Osteoblast (primary cell): ENCODE results near the gene TARDBP. TPM values are rescaled to one million over a fixed set of nuclear protein-coding genes. Genes with fewer than 3 reads are reported as not detected.
A peak's percentile ranks its signal among the peaks of the same experiment; 100 is the strongest.
"Not testable (repeated sequence)": the region's sequence is repeated elsewhere in the genome, so short reads cannot be mapped to it uniquely, and the experiment has no call there.

ENCODE experiments used
- DNase-seq: peaks from one replicate; pipeline ENCODE4 v3.0.0; 2011; ENCODE audit warnings: low spot score, mixed read lengths; ENCODE audit not compliant: insufficient read length; ENCODE audit errors: missing footprints
- H2AFZ ChIP-seq: 2 replicates; pipeline ENCODE4 v1.6.0; 2011; ENCODE audit warnings: mild to moderate bottlenecking, low read length
- H3K27ac ChIP-seq: 2 replicates; pipeline ENCODE4 v1.5.1; 2011; ENCODE audit warnings: mild to moderate bottlenecking, low read depth, low read length, moderate library complexity
- H3K27me3 ChIP-seq: 2 replicates; pipeline ENCODE4 v1.6.0; 2012; ENCODE audit warnings: mild to moderate bottlenecking, control low read depth, inconsistent platforms, low read length, moderate library complexity; ENCODE audit not compliant: insufficient read depth
- H3K36me3 ChIP-seq: 2 replicates; pipeline ENCODE4 v1.5.1; 2011; ENCODE audit warnings: mild to moderate bottlenecking, low read length, control low read depth, moderate library complexity; ENCODE audit not compliant: insufficient read depth
- H3K4me1 ChIP-seq: 2 replicates; pipeline ENCODE4 v1.5.1; 2011; ENCODE audit warnings: mild to moderate bottlenecking, low read length, control low read depth, moderate library complexity; ENCODE audit not compliant: insufficient read depth
- H3K4me2 ChIP-seq: 2 replicates; pipeline ENCODE4 v1.6.0; 2011; ENCODE audit warnings: mild to moderate bottlenecking, low read length; ENCODE audit not compliant: insufficient read depth
- H3K4me3 ChIP-seq: fragments of 200-600 bp; sonication (generic); 3 replicates; pipeline ENCODE4 v1.5.1; 2012; ENCODE audit warnings: mild to moderate bottlenecking, low read length, inconsistent platforms; ENCODE audit not compliant: insufficient read depth
- H3K79me2 ChIP-seq: 2 replicates; pipeline ENCODE4 v1.6.0; 2012; ENCODE audit warnings: mild to moderate bottlenecking, low read length, control low read depth, inconsistent platforms; ENCODE audit not compliant: insufficient read depth
- H3K9me3 ChIP-seq: 2 replicates; pipeline ENCODE4 v1.5.1; 2011; ENCODE audit warnings: low read depth, low read length, control low read depth
- H4K20me1 ChIP-seq: 2 replicates; pipeline ENCODE4 v1.6.0; 2012; ENCODE audit warnings: mild to moderate bottlenecking, low read length, control low read depth; ENCODE audit not compliant: insufficient read depth
- total RNA-seq: library from RNA; depleted of rRNA; stranded (reverse); fragments of >200 nt; gene quantifications from 2 replicates; pipeline ENCODE4 v1.2.3, GENCODE V29; 2012
- TF ChIP-seq, protein P1 (sequence below): IDR thresholded peaks from 2 replicates; pipeline ENCODE4 v1.5.1; 2011; ENCODE audit warnings: mild to moderate bottlenecking, low read depth, low read length, moderate library complexity; ENCODE audit errors: extremely low read depth

TARDBP gene
- total RNA-seq, 1 donor, result 71.7 TPM

DNA sequence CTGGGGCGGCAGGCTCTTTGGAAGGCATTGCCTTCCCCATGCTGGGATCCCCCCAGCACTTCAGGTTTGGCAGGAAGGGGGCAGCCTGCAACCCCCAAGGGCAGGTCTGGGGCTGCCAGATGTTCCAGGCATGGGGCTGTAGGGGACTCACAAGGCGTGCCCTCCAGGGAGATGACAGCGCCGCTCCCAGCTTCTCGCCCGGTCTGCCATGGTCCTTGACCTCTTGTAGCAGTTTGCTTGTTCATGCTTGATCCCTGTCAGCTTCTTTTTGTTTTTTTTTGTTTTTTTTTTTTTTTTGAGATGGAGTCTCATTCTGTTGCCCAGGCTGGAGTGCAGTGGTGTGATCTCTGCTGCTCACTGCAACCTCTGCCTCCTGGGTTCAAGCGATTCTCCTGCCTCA lies 21.6 kb upstream of the TARDBP start:
- Histone ChIP-seq H3K9me3 (no peaks in the 10 kb centered on the region), H3K4me2 (no peak overlapping the region), H3K4me3 (no peak overlapping the region), H3K27me3 (peaks cover 10% of the 10 kb centered on the region), H3K27ac (no peak overlapping the region), H3K79me2 (no peaks in the 10 kb centered on the region), H4K20me1 (no peaks in the 10 kb centered on the region), H3K36me3 (no peaks in the 10 kb centered on the region), H2AFZ (no peak overlapping the region), H3K4me1 (no peaks in the 10 kb centered on the region)
- DNase-seq, result peak; percentile 25
- TF ChIP-seq, protein P1, sequence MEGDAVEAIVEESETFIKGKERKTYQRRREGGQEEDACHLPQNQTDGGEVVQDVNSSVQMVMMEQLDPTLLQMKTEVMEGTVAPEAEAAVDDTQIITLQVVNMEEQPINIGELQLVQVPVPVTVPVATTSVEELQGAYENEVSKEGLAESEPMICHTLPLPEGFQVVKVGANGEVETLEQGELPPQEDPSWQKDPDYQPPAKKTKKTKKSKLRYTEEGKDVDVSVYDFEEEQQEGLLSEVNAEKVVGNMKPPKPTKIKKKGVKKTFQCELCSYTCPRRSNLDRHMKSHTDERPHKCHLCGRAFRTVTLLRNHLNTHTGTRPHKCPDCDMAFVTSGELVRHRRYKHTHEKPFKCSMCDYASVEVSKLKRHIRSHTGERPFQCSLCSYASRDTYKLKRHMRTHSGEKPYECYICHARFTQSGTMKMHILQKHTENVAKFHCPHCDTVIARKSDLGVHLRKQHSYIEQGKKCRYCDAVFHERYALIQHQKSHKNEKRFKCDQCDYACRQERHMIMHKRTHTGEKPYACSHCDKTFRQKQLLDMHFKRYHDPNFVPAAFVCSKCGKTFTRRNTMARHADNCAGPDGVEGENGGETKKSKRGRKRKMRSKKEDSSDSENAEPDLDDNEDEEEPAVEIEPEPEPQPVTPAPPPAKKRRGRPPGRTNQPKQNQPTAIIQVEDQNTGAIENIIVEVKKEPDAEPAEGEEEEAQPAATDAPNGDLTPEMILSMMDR, result no peak

DNA sequence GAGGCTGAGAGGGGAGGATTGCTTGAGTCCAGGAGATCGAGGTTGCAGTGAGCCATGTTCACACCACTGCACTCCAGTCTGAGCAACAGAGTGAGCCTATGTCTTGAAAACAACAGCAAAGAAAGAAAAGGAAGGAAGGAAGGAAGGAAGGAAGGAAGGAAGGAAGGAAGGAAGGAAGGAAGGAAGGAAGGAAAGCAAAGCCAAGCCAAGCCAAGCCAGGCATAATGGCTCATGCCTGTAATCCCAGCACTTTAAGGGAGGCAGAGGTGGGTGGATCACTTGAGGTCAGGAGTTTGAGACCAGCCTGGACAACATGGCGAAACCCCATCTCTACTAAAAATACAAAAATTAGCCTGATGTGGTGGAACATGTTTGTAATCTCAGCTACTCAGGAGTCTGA lies 20.4 kb upstream of the TARDBP start:
- H4K20me1 ChIP-seq, H2AFZ ChIP-seq, H3K79me2 ChIP-seq, H3K9me3 ChIP-seq, H3K4me2 ChIP-seq, H3K4me1 ChIP-seq, H3K27ac ChIP-seq, H3K4me3 ChIP-seq, H3K36me3 ChIP-seq, DNase-seq, H3K27me3 ChIP-seq: not testable (repeated sequence)

DNA sequence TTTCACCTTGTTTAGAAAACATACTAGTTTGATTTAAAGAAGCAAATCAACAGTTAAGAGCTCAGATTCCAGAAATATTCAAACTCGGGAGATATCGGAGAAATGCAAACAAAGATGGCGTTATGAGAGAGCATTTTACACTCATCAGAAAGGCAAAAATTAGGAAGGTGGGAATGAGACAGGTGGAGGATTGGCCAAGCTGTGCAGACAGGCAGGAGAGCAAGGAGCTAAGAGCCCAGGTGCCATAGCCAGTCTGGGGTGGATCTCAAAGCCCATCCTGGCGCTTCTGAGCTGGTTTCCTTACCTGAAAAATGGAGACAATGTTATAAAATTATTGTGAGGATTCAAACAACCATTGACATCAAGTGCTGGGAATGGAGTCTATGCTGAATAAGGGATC lies 19.6 kb upstream of the TARDBP start:
- Histone ChIP-seq H4K20me1 (no peaks in the 10 kb centered on the region), H2AFZ (no peak overlapping the region), H3K4me3 (no peak overlapping the region), H3K4me2 (no peak overlapping the region), H3K36me3 (no peaks in the 10 kb centered on the region), H3K9me3 (no peaks in the 10 kb centered on the region), H3K27me3 (peaks cover 6% of the 10 kb centered on the region), H3K27ac (no peak overlapping the region), H3K79me2 (no peaks in the 10 kb centered on the region), H3K4me1 (no peaks in the 10 kb centered on the region)
- DNase-seq, result peak; percentile 35
- TF ChIP-seq, protein P1, result no peak

DNA sequence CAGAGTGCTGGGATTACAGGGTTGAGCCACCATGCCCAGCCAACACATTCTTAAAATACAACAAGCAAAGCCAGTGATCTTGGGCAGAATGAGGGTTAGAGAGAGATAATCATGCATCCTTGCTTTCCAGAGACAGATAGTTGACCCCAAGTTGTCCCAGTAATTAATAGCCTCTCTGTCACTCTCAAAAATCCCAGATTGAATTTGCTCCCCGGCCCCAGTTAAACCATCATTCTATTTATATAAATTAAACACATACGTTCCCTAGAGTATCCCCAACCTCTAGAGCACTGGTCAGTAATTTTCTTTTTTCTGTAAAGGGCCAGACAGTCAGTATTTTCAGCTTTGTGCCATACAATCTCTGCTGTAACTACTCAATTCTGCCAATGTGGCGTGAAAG lies 16.4 kb upstream of the TARDBP start:
- Histone ChIP-seq H3K9me3 (no peaks in the 10 kb centered on the region), H3K4me3 (no peak overlapping the region), H3K27me3 (peaks cover 6% of the 10 kb centered on the region), H3K27ac (no peak overlapping the region), H3K79me2 (no peaks in the 10 kb centered on the region), H2AFZ (no peak overlapping the region), H3K4me1 (no peaks in the 10 kb centered on the region), H4K20me1 (no peaks in the 10 kb centered on the region), H3K4me2 (no peak overlapping the region), H3K36me3 (no peaks in the 10 kb centered on the region)
- DNase-seq, result no peak
- TF ChIP-seq, protein P1, result no peak
